GM12878 (cell line): ENCODE data around the gene NEU1. TPM values are rescaled to one million over a fixed set of nuclear protein-coding genes. Genes with fewer than 3 reads are reported as not detected.

ENCODE experiments used
- CBFB ChIP-seq: IDR thresholded peaks from 2 replicates; pipeline ENCODE4 v1.6.1; 2016; ENCODE audit warnings: antibody characterized with exemption, low read depth
- CEBPB ChIP-seq, 2 experiments: fragments of 150-350 bp in 1 of 2; IDR thresholded peaks; 2 replicates each; pipeline ENCODE4 v1.6.1; 2012 to 2014; ENCODE audit warnings: low read depth in 2 of 2, low read length in 2 of 2, borderline replicate concordance in 1 of 2, inconsistent platforms in 1 of 2
- DPF2 ChIP-seq: fragments of 450-650 bp; IDR thresholded peaks from 2 replicates; pipeline ENCODE4 v1.6.1; 2017; ENCODE audit warnings: mild to moderate bottlenecking
- E4F1 ChIP-seq: fragments of 450-650 bp; IDR thresholded peaks from 2 replicates; pipeline ENCODE4 v1.6.1; 2018; ENCODE audit warnings: borderline replicate concordance, mild to moderate bottlenecking; ENCODE audit not compliant: partially characterized antibody
- HSF1 ChIP-seq: fragments of 150-350 bp; IDR thresholded peaks from 2 replicates; pipeline ENCODE4 v1.6.1; 2014; ENCODE audit warnings: mild to moderate bottlenecking, low read depth, low read length
- IKZF2 ChIP-seq, 2 experiments: fragments of 450-650 bp; IDR thresholded peaks; 2 replicates each; pipeline ENCODE4 v1.6.1; 2017; ENCODE audit warnings: mild to moderate bottlenecking in 2 of 2, moderate library complexity in 2 of 2
- IRF4 ChIP-seq: IDR thresholded peaks from 2 replicates; pipeline ENCODE4 v1.6.1; 2011; ENCODE audit warnings: low read depth, low read length
- MEF2A ChIP-seq: IDR thresholded peaks from 2 replicates; pipeline ENCODE4 v1.6.1; 2011; ENCODE audit warnings: low read depth, mild to moderate bottlenecking, low read length, moderate library complexity; ENCODE audit not compliant: insufficient read depth
- MLLT1 ChIP-seq: fragments of 450-650 bp; IDR thresholded peaks from 2 replicates; pipeline ENCODE4 v1.6.1; 2016; ENCODE audit warnings: mild to moderate bottlenecking
- MYC ChIP-seq: IDR thresholded peaks from 2 replicates; pipeline ENCODE4 v1.6.1; 2011; ENCODE audit warnings: mild to moderate bottlenecking, low read length, moderate library complexity, inconsistent platforms; ENCODE audit not compliant: insufficient read depth, insufficient replicate concordance, insufficient read length, severe bottlenecking
- NKRF ChIP-seq: fragments of 450-650 bp; conservative IDR thresholded peaks from 2 replicates; pipeline ENCODE4 v1.6.1; 2017; ENCODE audit warnings: mild to moderate bottlenecking, moderate library complexity
- RELA ChIP-seq: fragments of 450-650 bp; IDR thresholded peaks from 2 replicates; pipeline ENCODE4 v1.8.0; 2014; ENCODE audit warnings: borderline replicate concordance; ENCODE audit not compliant: partially characterized antibody
- RELB ChIP-seq: fragments of 450-650 bp; IDR thresholded peaks from 2 replicates; pipeline ENCODE4 v1.6.1; 2017; ENCODE audit warnings: low read depth, mild to moderate bottlenecking, moderate library complexity
- ZBTB4 ChIP-seq: fragments of 450-650 bp; formaldehyde crosslinking; IDR thresholded peaks from 2 replicates; pipeline ENCODE4 v1.4.0; 2022; ENCODE audit warnings: mild to moderate bottlenecking, moderate library complexity
- ZNF207 ChIP-seq: fragments of 450-650 bp; IDR thresholded peaks from 2 replicates; pipeline ENCODE4 v1.6.1; 2014; ENCODE audit warnings: antibody characterized with exemption, mild to moderate bottlenecking, borderline replicate concordance
- ZNF622 ChIP-seq: fragments of 450-650 bp; IDR thresholded peaks from 2 replicates; pipeline ENCODE4 v1.6.1; 2017; ENCODE audit warnings: mild to moderate bottlenecking, inconsistent platforms
- polyA plus RNA-seq, 11 experiments: library from polyadenylated mRNA; depleted of rRNA in 4 of 11; unstranded in 6 of 11; stranded (reverse) in 5 of 11; fragments of >200 nt; fragmentation: Nextera tagmentation in 4 of 11; fragmentation: Illumina TruSeq in 1 of 11; extraction: Ambion mirVana in 4 of 11; extraction: Trizol in 1 of 11; gene quantifications; 1 replicate in 1 of 11; 2 replicates in 10 of 11; pipeline versions ENCODE4 v1.2.1 to v1.2.3, GENCODE V29; 2011 to 2016; ENCODE audit warnings: inconsistent platforms in 2 of 11, missing spikeins in 2 of 11, low read depth in 1 of 11
- total RNA-seq, 4 experiments: library from RNA; depleted of rRNA in 3 of 4; stranded (reverse); fragments of >200 nt in 3 of 4; fragmentation: Illumina TruSeq in 1 of 4; extraction: Trizol in 1 of 4; gene quantifications; 2 replicates each; pipeline versions ENCODE4 v1.2.1 to v1.2.3, GENCODE V29; 2013 to 2021

The NEU1 gene
- total and polyA plus RNA-seq, 10 of the 15 experiments (the other 5 are each of a cell fraction or from before 2014, with no cell fraction given) = 7.2 to 26.9 (median 21.6) TPM

- TF ChIP-seq ZBTB4 (CRISPR knock-in tag) (no peak), DPF2 (no peak; the same call in 1 of the 2 replicates), RELA (peak; percentile 36), CEBPB (IDR thresholded peaks at IDR 0.05; ENCODE audit: borderline replicate concordance in 1 of 2, low read depth in 2 of 2, low read length in 2 of 2) (no peak), IRF4 (no peak), MEF2A (no peak), IKZF2 (IDR thresholded peaks at IDR 0.05) (peak in 1 of 2 experiments; percentile 4; a peak in 1 of 4 replicates), NKRF (0 out of 2 replicates have a peak, but pooled peaks have one; percentile 22), ZNF622 (no peak), RELB (peak; percentile 70), E4F1 (no peak), CBFB (no peak), HSF1 (no peak), MLLT1 (no peak), ZNF207 (peak; percentile 54; the same call in 1 of the 2 replicates), MYC (no peak)
These were observed 35.8 kb downstream of the NEU1 start (continued) for GRCh38 chr6:31826793-31827285.
